WTC11 (cell line): ENCODE data around the gene SDS. TPM values are rescaled to one million over a fixed set of nuclear protein-coding genes. Genes with fewer than 3 reads are reported as not detected.

Experiments
- ATAC-seq: fragments of 200-7000 bp; cut with Tn5 transposase; 2 replicates; pipeline ENCODE4 v1.10.0; 2021; ENCODE audit warnings: mild to moderate bottlenecking, moderate library complexity
- CTCF ChIA-PET: fragments of 300-600 bp; sonication (Branson Sonifier 250); formaldehyde crosslinking; loops from one replicate; lab custom pipeline; 2021; ENCODE audit warnings: antibody characterized with exemption; lab: Charles Lee
- POLR2A ChIA-PET: fragments of 350-600 bp; sonication (Branson Sonifier 250); formaldehyde crosslinking; loops from one replicate; lab custom pipeline; 2021; ENCODE audit warnings: antibody characterized with exemption; lab: Charles Lee
- DNase-seq: peaks from one replicate; pipeline ENCODE4 v3.0.0; 2021; ENCODE audit warnings: low spot score
- H3K27ac Mint-ChIP-seq: 2 replicates; pipeline ENCODE4 v1.8.0; 2021; ENCODE audit warnings: mixed read lengths
- H3K27me3 Mint-ChIP-seq: 2 replicates; pipeline ENCODE4 v1.8.0; 2021; ENCODE audit warnings: low read depth, mild to moderate bottlenecking, moderate library complexity, mixed read lengths
- H3K36me3 Mint-ChIP-seq: 2 replicates; pipeline ENCODE4 v1.8.0; 2021; ENCODE audit warnings: mixed read lengths
- H3K4me1 Mint-ChIP-seq: 2 replicates; pipeline ENCODE4 v1.8.0; 2022; ENCODE audit warnings: mixed read lengths
- H3K4me3 Mint-ChIP-seq: 2 replicates; pipeline ENCODE4 v1.8.0; 2021; ENCODE audit warnings: mild to moderate bottlenecking, moderate library complexity, mixed read lengths
- H3K9me3 Mint-ChIP-seq: 2 replicates; pipeline ENCODE4 v1.8.0; 2021; ENCODE audit warnings: mixed read lengths
- AR ChIP-seq: fragments of 250-450 bp; sonication (Bioruptor Pico); IDR thresholded peaks from 2 replicates; pipeline ENCODE4 v1.9.0; 2021; ENCODE audit warnings: mild to moderate bottlenecking
- ATF1 ChIP-seq: sonication (generic); formaldehyde crosslinking; IDR thresholded peaks from 2 replicates; pipeline ENCODE4 v1.8.1; 2023; ENCODE audit warnings: mild to moderate bottlenecking, moderate library complexity, missing genetic modification reagents
- ELF4 ChIP-seq: sonication (generic); formaldehyde crosslinking; IDR thresholded peaks from 2 replicates; pipeline ENCODE4 v1.8.1; 2022; ENCODE audit warnings: low read depth, mild to moderate bottlenecking, moderate library complexity, missing genetic modification reagents
- ESRRA ChIP-seq: sonication (generic); formaldehyde crosslinking; IDR thresholded peaks from 2 replicates; pipeline ENCODE4 v1.8.1; 2022; ENCODE audit warnings: mild to moderate bottlenecking, missing genetic modification reagents, borderline replicate concordance
- ETV6 ChIP-seq: sonication (generic); formaldehyde crosslinking; IDR thresholded peaks from 2 replicates; pipeline ENCODE4 v1.8.1; 2022; ENCODE audit warnings: mild to moderate bottlenecking, missing genetic modification reagents
- FOXP1 ChIP-seq: sonication (generic); formaldehyde crosslinking; IDR thresholded peaks from 2 replicates; pipeline ENCODE4 v1.8.0; 2022; ENCODE audit warnings: missing genetic modification reagents, mild to moderate bottlenecking, moderate library complexity, borderline replicate concordance
- IRF2 ChIP-seq: sonication (generic); formaldehyde crosslinking; IDR thresholded peaks from 2 replicates; pipeline ENCODE4 v1.8.0; 2022; ENCODE audit warnings: low read depth, missing genetic modification reagents, borderline replicate concordance
- JUN ChIP-seq: sonication (generic); formaldehyde crosslinking; IDR thresholded peaks from 2 replicates; pipeline ENCODE4 v1.8.0; 2023; ENCODE audit warnings: mild to moderate bottlenecking, missing genetic modification reagents
- KAT7 ChIP-seq: sonication (generic); formaldehyde crosslinking; IDR thresholded peaks from 2 replicates; pipeline ENCODE4 v1.8.1; 2023; ENCODE audit warnings: missing genetic modification reagents, mild to moderate bottlenecking, borderline replicate concordance
- NFATC4 ChIP-seq: fragments of 250-450 bp; sonication (Bioruptor Pico); IDR thresholded peaks from 2 replicates; pipeline ENCODE4 v1.9.0; 2021; ENCODE audit warnings: mild to moderate bottlenecking
- NFE2L1 ChIP-seq: sonication (generic); formaldehyde crosslinking; IDR thresholded peaks from 2 replicates; pipeline ENCODE4 v1.8.1; 2023; ENCODE audit warnings: missing genetic modification reagents
- OVOL2 ChIP-seq: fragments of 250-450 bp; sonication (Bioruptor Pico); IDR thresholded peaks from 2 replicates; pipeline ENCODE4 v1.9.0; 2021; ENCODE audit warnings: mild to moderate bottlenecking, borderline replicate concordance
- PRDM15 ChIP-seq: sonication (generic); formaldehyde crosslinking; IDR thresholded peaks from 2 replicates; pipeline ENCODE4 v1.8.0; 2022; ENCODE audit warnings: missing genetic modification reagents
- PREB ChIP-seq: sonication (generic); formaldehyde crosslinking; IDR thresholded peaks from 2 replicates; pipeline ENCODE4 v1.8.1; 2022; ENCODE audit warnings: mild to moderate bottlenecking, missing genetic modification reagents, moderate library complexity, borderline replicate concordance
- PRRX2 ChIP-seq: fragments of 250-450 bp; sonication (Bioruptor Pico); IDR thresholded peaks from 2 replicates; pipeline ENCODE4 v1.8.0; 2021; ENCODE audit warnings: mild to moderate bottlenecking
- RORB ChIP-seq: fragments of 250-450 bp; sonication (Bioruptor Pico); IDR thresholded peaks from 2 replicates; pipeline ENCODE4 v1.9.0; 2021; ENCODE audit warnings: mild to moderate bottlenecking
- SP1 ChIP-seq: sonication (generic); formaldehyde crosslinking; conservative IDR thresholded peaks from 2 replicates; pipeline ENCODE4 v1.8.1; 2022; ENCODE audit warnings: missing genetic modification reagents
- TEAD1 ChIP-seq: sonication (generic); formaldehyde crosslinking; IDR thresholded peaks from 2 replicates; pipeline ENCODE4 v1.8.0; 2022; ENCODE audit warnings: mild to moderate bottlenecking, missing genetic modification reagents
- TEAD4 ChIP-seq: sonication (generic); formaldehyde crosslinking; IDR thresholded peaks from 2 replicates; pipeline ENCODE4 v1.8.0; 2022; ENCODE audit warnings: mild to moderate bottlenecking, missing genetic modification reagents
- ZBTB43 ChIP-seq: sonication (generic); formaldehyde crosslinking; IDR thresholded peaks from 2 replicates; pipeline ENCODE4 v1.8.1; 2023; ENCODE audit warnings: mild to moderate bottlenecking, missing genetic modification reagents
- ZNF138 ChIP-seq: sonication (generic); formaldehyde crosslinking; conservative IDR thresholded peaks from 2 replicates; pipeline ENCODE4 v1.8.1; 2022; ENCODE audit warnings: mild to moderate bottlenecking, moderate library complexity, missing genetic modification reagents
- ZNF396 ChIP-seq: fragments of 250-450 bp; sonication (Bioruptor Pico); IDR thresholded peaks from 2 replicates; pipeline ENCODE4 v1.8.0; 2021; ENCODE audit warnings: mild to moderate bottlenecking, moderate library complexity, borderline replicate concordance
- ZNF416 ChIP-seq: fragments of 250-450 bp; sonication (Bioruptor Pico); IDR thresholded peaks from 2 replicates; pipeline ENCODE4 v1.9.0; 2021; ENCODE audit warnings: mild to moderate bottlenecking, inconsistent platforms
- ZNF671 ChIP-seq: fragments of 250-450 bp; sonication (Bioruptor Pico); IDR thresholded peaks from 2 replicates; pipeline ENCODE4 v1.8.0; 2021; ENCODE audit warnings: mild to moderate bottlenecking
- total RNA-seq: library from RNA; stranded (reverse); gene quantifications from 3 replicates; pipeline ENCODE4 v1.2.3, GENCODE V29; 2021
- TF ChIP-seq, protein P1 (sequence below): fragments of 250-450 bp; sonication (Bioruptor Pico); IDR thresholded peaks from 2 replicates; pipeline ENCODE4 v1.8.0; 2021; ENCODE audit warnings: mild to moderate bottlenecking

SDS gene
- total RNA-seq, 1 experiment from 2014 or later: 0.31 TPM

GRCh38 chr12:113384778-113385177, 18.9 kb downstream of the SDS start (continued):
- no peak for TF ChIP-seq ZNF416 (CRISPR knock-in tag)
- no peak for TF ChIP-seq ZNF671 (CRISPR knock-in tag)
- TF ChIP-seq ELF4 (CRISPR knock-in tag): no peak
- no peak for TF ChIP-seq SP1 (CRISPR knock-in tag)
- no peak for TF ChIP-seq AR (CRISPR knock-in tag)
- TF ChIP-seq FOXP1: no peak
- TF ChIP-seq ZBTB43 (CRISPR knock-in tag): no peak

DNA sequence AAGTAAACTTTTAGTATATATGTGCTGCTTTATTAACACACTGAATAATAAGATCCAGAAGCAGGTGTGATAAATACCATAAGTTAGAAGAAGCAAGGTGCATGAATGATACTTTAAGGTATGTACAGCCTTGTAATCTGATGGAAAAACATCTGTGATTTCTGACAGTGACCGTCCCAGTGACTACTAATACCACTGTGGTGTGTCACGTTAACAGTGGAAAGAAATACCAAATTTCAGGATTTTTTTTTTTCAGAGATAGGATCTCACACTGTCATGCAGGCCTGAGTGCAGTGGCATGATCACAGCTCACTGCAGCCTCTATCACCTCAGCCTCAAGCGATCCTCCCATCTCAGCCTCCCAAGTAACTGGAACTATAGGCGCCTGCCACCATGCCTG, 21.5 kb downstream of the SDS start:
- CTCF ChIA-PET: interaction anchor here (0.6 kb wide), 1 partner anchor 24 kb away, joined by 3 read pairs; no protein-coding TSS in a partner anchor
- POLR2A ChIA-PET: no interaction called here
- DNase-seq: no peak
- H3K4me1 Mint-ChIP-seq: no peaks in the 10 kb centered on the region; the same call in 1 of the 2 replicates
- H3K27ac Mint-ChIP-seq: no peak overlapping the region
- no peaks in the 10 kb centered on the region for H3K9me3 Mint-ChIP-seq
- H3K36me3 Mint-ChIP-seq: peaks cover 20% of the 10 kb centered on the region
- no peak overlapping the region for H3K4me3 Mint-ChIP-seq
- no peak for TF ChIP-seq PRRX2
- TF ChIP-seq IRF2 (CRISPR knock-in tag): no peak
- TF ChIP-seq NFATC4: no peak
- no peak for TF ChIP-seq TEAD4 (CRISPR knock-in tag)
- no peak for TF ChIP-seq ATF1 (CRISPR knock-in tag)
- no peak for ATAC-seq
- no peaks in the 10 kb centered on the region for H3K27me3 Mint-ChIP-seq

DNA sequence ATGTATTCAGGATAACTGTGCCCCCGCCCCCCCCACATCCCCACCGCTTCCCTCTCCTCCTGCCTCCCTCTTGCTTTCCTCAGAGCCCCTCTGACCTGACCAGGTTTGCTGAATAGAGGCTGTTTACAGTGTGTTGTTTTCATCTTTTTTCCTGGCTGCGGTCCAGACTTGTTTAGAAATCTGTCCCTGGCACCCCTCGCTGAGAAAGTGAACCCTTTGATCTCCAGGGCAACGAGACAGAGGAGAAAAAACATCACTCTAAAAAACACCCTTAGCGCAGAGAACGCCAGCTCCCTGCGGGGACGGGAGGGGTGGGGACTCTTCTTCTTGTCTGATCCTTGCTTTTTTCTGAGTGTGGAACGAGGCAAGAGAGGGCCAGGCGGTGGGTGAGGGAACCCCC, 22.5 kb downstream of the SDS start:
- CTCF ChIA-PET: no interaction called here
- H3K27me3 Mint-ChIP-seq: no peaks in the 10 kb centered on the region
- H3K4me1 Mint-ChIP-seq: no peaks in the 10 kb centered on the region; the same call in 1 of the 2 replicates
- no peak for ATAC-seq
- H3K36me3 Mint-ChIP-seq: peaks cover 23% of the 10 kb centered on the region
- POLR2A ChIA-PET: no interaction called here
- peak overlapping the region; percentile 53; the same call in 1 of the 2 replicates for H3K27ac Mint-ChIP-seq
- no peak overlapping the region for H3K4me3 Mint-ChIP-seq
- H3K9me3 Mint-ChIP-seq: no peaks in the 10 kb centered on the region
- no peak for DNase-seq
- no peak for TF ChIP-seq ZNF396 (CRISPR knock-in tag)
- no peak for TF ChIP-seq TEAD1 (CRISPR knock-in tag)
- TF ChIP-seq NFE2L1 (CRISPR knock-in tag): no peak
- no peak for TF ChIP-seq ETV6
- no peak for TF ChIP-seq KAT7 (CRISPR knock-in tag)
- TF ChIP-seq, protein P1, sequence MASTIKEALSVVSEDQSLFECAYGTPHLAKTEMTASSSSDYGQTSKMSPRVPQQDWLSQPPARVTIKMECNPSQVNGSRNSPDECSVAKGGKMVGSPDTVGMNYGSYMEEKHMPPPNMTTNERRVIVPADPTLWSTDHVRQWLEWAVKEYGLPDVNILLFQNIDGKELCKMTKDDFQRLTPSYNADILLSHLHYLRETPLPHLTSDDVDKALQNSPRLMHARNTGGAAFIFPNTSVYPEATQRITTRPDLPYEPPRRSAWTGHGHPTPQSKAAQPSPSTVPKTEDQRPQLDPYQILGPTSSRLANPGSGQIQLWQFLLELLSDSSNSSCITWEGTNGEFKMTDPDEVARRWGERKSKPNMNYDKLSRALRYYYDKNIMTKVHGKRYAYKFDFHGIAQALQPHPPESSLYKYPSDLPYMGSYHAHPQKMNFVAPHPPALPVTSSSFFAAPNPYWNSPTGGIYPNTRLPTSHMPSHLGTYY (CRISPR knock-in tag): no peak
- no peak for TF ChIP-seq JUN (CRISPR knock-in tag)
- no peak for TF ChIP-seq ZNF138 (CRISPR knock-in tag)
- TF ChIP-seq RORB (CRISPR knock-in tag): no peak
- no peak for TF ChIP-seq PRDM15 (CRISPR knock-in tag)
- no peak for TF ChIP-seq PREB (CRISPR knock-in tag)
- no peak for TF ChIP-seq OVOL2 (CRISPR knock-in tag)
- no peak for TF ChIP-seq ESRRA (CRISPR knock-in tag)
